Stimulated activated CD4-positive, alpha-beta T cell treated with anti-CD3 and anti-CD28 coated beads, Interleukin-1b, Interleukin-23, amount 100 ng/mL, for 24 hours (primary cell): ENCODE results near the gene ZNF124.
"Not testable (repeated sequence)": the region's sequence is repeated elsewhere in the genome, so short reads cannot be mapped to it uniquely, and the experiment has no call there.

ENCODE experiments used
- DNase-seq, 4 experiments: peaks; one replicate each; pipeline ENCODE4 v3.0.0-alpha.2; 2020; ENCODE audit warnings: low read depth in 4 of 4, low spot score in 1 of 4

The ZNF124 gene

GRCh38 chr1:247172996-247173395 is 1.2 kb upstream of the ZNF124 start:
- DNase-seq, result no peak

DNA sequence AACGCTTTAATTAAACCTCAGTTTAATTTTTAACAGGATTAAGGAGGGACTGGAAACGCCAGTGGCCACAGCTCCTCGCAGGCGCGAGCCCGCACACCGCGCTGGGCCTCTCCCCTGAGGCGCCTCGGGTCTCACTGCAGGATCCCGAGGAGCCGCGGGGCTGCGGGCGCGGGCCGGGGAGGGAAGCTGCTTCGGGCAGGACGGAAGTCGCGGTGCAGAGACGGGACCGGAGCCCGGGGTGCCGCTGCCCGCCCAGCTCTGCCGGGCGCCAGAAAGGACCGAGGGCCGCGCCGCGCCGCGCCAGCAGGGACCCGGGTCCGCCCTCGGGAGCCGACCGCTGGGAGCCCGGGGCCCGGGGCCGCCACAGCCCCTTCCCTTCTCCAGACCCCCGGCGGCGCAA is 377 bp downstream of the ZNF124 start:
- not testable (repeated sequence) for DNase-seq

GRCh38 chr1:247165674-247166073 is 6.1 kb downstream of the ZNF124 start:
- DNase-seq, result no peak

GRCh38 chr1:247164694-247165093 is 7.1 kb downstream of the ZNF124 start:
- DNase-seq, result no peak

GRCh38 chr1:247156787-247157232 is 15.0 kb downstream of the ZNF124 start:
- DNase-seq, result no peak

GRCh38 chr1:247147781-247148180 is 24.0 kb downstream of the ZNF124 start:
- DNase-seq, result no peak

- DNase-seq, result not testable (repeated sequence)
Measured at GRCh38 chr1:247147120-247147519, 24.7 kb downstream of the ZNF124 start.

DNA sequence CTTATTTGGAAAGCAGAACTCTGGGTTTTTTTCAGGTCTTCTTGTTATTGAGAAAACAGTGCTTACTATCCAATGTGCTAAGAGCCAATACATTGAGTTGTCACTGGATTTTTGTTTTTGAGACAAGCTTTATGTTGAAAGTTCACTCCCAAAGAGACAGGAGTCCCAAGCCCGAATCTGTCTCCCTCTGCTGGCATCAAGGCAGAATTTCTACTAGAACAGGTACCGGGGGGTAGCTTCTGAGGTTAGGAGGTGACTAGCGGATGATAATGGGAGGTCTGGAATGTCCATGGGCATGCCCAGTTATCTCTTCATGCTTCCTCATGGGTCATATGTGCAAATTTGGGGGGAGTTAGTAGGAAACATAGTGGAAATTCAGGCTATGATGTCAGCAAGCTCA is 25.1 kb downstream of the ZNF124 start:
- no peak for DNase-seq

GRCh38 chr1:247145279-247145678 is 26.5 kb downstream of the ZNF124 start:
- DNase-seq, result no peak

DNA sequence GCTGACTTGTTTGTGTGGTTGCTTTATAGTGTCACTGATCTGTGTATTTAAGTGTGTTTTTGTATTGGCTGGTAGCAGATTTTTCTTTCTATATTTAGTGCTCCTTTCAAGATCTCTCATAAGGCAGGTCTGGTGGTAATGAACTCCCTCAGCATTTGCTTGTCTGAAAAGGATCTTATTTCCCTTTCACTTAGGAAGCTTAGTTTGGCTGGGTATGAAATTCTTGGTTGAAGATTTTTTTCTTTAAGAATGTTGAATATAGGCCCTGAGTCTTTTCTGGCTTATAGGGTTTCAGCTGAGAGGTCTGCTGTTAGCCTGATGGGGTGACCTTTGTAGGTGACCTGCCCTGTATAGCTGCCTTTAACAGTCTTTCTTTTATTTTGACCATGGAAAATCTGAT is 32.3 kb downstream of the ZNF124 start:
- not testable (repeated sequence) for DNase-seq

DNA sequence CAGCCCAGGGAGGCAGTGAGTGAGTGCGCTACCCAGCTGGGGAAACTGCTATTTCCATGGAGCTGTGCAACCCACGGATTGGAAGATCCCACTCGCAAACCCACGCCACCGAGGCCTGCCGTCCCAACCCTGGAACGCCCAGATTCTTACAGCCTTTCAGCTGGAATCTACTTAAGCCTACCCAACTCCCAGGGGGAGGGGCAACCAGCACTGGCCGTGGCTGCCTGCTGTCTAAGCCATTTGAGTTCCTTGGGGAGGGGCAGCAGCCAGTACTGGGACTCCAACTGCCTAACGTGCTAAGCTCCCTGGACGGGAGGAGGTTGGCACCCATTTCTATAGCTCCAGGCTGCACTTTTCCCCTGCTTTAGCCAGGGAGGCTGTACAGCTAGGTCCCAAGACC is 40.6 kb downstream of the ZNF124 start:
- DNase-seq, result no peak

GRCh38 chr1:247127519-247128282 is 44.1 kb downstream of the ZNF124 start:
- DNase-seq, result not testable (repeated sequence)

GRCh38 chr1:247126601-247127000 is 45.2 kb downstream of the ZNF124 start:
- DNase-seq, result not testable (repeated sequence)

DNA sequence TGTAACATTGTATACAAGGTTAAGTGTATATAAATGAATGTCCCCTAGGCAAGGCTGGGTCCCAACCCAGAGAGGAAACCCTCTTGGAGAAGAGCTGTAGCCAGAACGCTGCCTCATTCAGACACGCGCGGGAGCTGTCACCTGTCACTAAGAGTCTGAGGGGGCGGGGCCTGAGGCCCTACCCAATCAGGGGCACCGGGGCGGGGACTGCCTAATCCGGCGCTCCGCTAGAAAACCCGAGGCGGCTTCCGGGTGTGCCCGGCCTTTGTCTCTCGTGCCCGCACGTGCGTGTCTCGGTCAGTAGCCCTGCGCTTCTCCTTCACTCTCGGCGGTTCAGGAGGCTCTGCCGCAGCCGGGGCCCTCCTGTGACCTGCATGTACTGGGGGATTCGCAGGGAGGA is 45.7 kb downstream of the ZNF124 start:
- not testable (repeated sequence) for DNase-seq

GRCh38 chr1:247121382-247121781 is 50.4 kb downstream of the ZNF124 start:
- no peak for DNase-seq

DNA sequence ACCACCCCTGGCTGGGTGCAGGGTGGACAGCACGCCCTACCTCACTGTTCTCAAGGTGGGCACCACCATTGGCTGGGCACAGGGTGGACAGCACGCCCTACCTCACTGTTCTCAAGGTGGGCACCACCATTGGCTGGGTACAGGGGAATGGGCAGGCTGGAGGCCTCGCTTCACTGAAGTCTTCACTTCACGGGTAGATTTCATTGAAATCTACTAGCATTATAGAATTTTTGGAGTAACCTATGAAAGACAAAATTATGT is 51.5 kb downstream of the ZNF124 start:
- not testable (repeated sequence) for DNase-seq

GRCh38 chr1:247119600-247120407 is 52.0 kb downstream of the ZNF124 start:
- no peak for DNase-seq

DNA sequence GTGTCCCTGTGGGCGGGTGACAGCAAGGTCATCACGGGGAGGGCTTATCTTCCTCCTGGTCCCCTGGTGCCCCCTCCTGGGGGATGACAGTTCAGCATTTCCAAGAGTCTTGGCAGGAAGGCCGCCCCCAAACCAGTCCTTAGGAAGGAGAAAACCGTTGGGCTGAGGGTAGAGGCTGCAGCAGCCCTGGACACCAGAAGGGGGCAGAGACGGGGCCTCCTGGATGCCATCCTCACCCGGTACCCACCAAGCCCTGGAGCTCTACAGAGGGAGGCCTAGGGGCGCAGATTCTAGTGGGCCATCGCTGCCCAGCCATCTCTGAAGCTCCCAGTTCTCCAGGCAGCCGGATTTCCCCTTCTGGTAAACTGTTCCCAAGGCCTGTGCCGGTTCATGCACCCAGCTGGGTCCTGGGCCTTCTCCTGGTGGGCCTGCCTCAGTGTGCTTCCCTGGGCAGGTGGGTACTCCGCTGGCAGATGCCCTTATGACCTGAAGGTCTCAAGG is 52.8 kb downstream of the ZNF124 start:
- DNase-seq, result peak in 1 of 4 experiments; percentile 27

- DNase-seq, result no peak
Measured at GRCh38 chr1:247115545-247115944, 56.3 kb downstream of the ZNF124 start.

DNA sequence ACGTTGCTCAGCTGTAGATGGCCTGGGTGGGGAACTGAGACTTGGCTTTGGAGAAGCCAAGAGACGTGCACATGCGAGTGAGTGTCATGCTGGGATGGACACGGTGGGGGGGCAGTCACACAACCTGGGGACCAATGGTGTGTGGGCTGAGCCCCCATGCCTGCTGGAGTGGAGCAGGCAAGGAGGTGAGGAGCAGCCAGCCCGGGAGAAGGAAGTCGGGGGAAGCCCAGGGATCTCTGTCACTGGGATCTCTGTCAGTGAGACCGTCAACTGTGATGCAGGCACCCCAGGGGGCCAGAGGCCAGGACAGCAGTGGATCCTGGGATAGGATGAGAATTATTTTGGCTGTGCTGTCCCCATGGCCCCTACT is 56.7 kb downstream of the ZNF124 start:
- DNase-seq, result no peak

GRCh38 chr1:247114351-247115140 is 57.3 kb downstream of the ZNF124 start:
- no peak for DNase-seq
